Muscle of leg (tissue), 11 donors: Measurements from ENCODE around the gene RBAK. TPM values are rescaled to one million over a fixed set of nuclear protein-coding genes. Genes with fewer than 3 reads are reported as not detected.
"Not testable (repeated sequence)": the region's sequence is repeated elsewhere in the genome, so short reads cannot be mapped to it uniquely, and the experiment has no call there.

Experiments
- DNase-seq: peaks from one replicate; pipeline ENCODE4 v3.0.0; 2013
- H3K27ac ChIP-seq: one replicate; pipeline ENCODE4 v1.5.1; 2013; ENCODE audit warnings: mild to moderate bottlenecking, low read length, control low read depth
- H3K27me3 ChIP-seq: one replicate; pipeline ENCODE4 v1.6.1; 2013; ENCODE audit warnings: low read length; ENCODE audit not compliant: control insufficient read depth, insufficient read depth
- H3K36me3 ChIP-seq: one replicate; pipeline ENCODE4 v1.6.1; 2013; ENCODE audit warnings: low read length; ENCODE audit not compliant: control insufficient read depth, insufficient read depth
- H3K4me1 ChIP-seq: one replicate; pipeline ENCODE4 v1.6.1; 2013; ENCODE audit warnings: low read length; ENCODE audit not compliant: control insufficient read depth, insufficient read depth
- H3K4me3 ChIP-seq: one replicate; pipeline ENCODE4 v1.5.1; 2013; ENCODE audit warnings: low read length, control low read depth
- H3K9me3 ChIP-seq: replicated peaks from 2 replicates; pipeline ENCODE4 v1.6.1; 2013; ENCODE audit warnings: low read depth, low read length; ENCODE audit not compliant: control insufficient read depth
- WGBS: methylation state at CpG from one replicate; pipeline ENCODE4 v1.1.5; 2013; ENCODE audit warnings: missing lambda C conversion rate; ENCODE audit not compliant: insufficient coverage; 5-methylcytosine and 5-hydroxymethylcytosine counted together
- polyA plus RNA-seq, 8 donors: library from polyadenylated mRNA; unstranded; fragments of 120-200 nt; gene quantifications; one replicate each; pipeline versions ENCODE4 v1.2.1 to v1.2.3, GENCODE V29; 2013; ENCODE audit warnings: inconsistent platforms in 1 of 8, low replicate concordance in 1 of 8; ENCODE audit not compliant: insufficient read length in 8 of 8, insufficient read depth in 1 of 8
- total RNA-seq: library from RNA; stranded (reverse); fragments of 120-200 nt; gene quantifications from one replicate; pipeline ENCODE4 v1.2.4, GENCODE V29; 2013

Gene RBAK
- total and polyA plus RNA-seq, 9 donors: 6.7 to 12.6 (median 10.6) TPM

- not testable (repeated sequence) for H3K4me3 ChIP-seq, H3K27me3 ChIP-seq, H3K27ac ChIP-seq, DNase-seq, H3K9me3 ChIP-seq, H3K4me1 ChIP-seq, H3K36me3 ChIP-seq
- 69% methylated on average over 6 of the region's 6 CpGs for WGBS
Observed at GRCh38 chr7:5015936-5016335, 29.7 kb upstream of the RBAK start.

GRCh38 chr7:5017626-5018025 lies 28.0 kb upstream of the RBAK start:
- not testable (repeated sequence) for H3K4me3 ChIP-seq, H3K27ac ChIP-seq, DNase-seq, H3K27me3 ChIP-seq, H3K4me1 ChIP-seq, H3K36me3 ChIP-seq, H3K9me3 ChIP-seq
- 76% methylated on average over 3 of the region's 12 CpGs for WGBS

- 95% methylated on average over 9 of the region's 9 CpGs for WGBS
- Histone ChIP-seq H3K36me3 (peaks cover 2% of the 10 kb centered on the region), H3K27me3 (no peaks in the 10 kb centered on the region)
Observed at GRCh38 chr7:5020098-5020497, 25.6 kb upstream of the RBAK start.

GRCh38 chr7:5020976-5021550 lies 24.6 kb upstream of the RBAK start:
- H3K4me1 ChIP-seq, H3K36me3 ChIP-seq, H3K27me3 ChIP-seq, H3K4me3 ChIP-seq, DNase-seq, H3K27ac ChIP-seq, H3K9me3 ChIP-seq: not testable (repeated sequence)
- 95% methylated on average over 4 of the region's 14 CpGs for WGBS

More at GRCh38 chr7:5020098-5020497, 25.6 kb upstream of the RBAK start:
- DNase-seq: no peak
- Histone ChIP-seq H3K4me3 (no peak overlapping the region), H3K9me3 (no peaks in the 10 kb centered on the region), H3K27ac (no peak overlapping the region), H3K4me1 (no peaks in the 10 kb centered on the region)

- not testable (repeated sequence) for H3K27me3 ChIP-seq, H3K36me3 ChIP-seq, H3K27ac ChIP-seq, H3K4me3 ChIP-seq, H3K9me3 ChIP-seq, H3K4me1 ChIP-seq, DNase-seq
- WGBS: 92% methylated on average over 7 of the region's 12 CpGs
Observed at GRCh38 chr7:5023626-5024025, 22.0 kb upstream of the RBAK start.

GRCh38 chr7:5027796-5028410 lies 17.8 kb upstream of the RBAK start:
- H3K4me1 ChIP-seq, H3K27ac ChIP-seq, DNase-seq, H3K36me3 ChIP-seq, H3K9me3 ChIP-seq, H3K4me3 ChIP-seq, H3K27me3 ChIP-seq: not testable (repeated sequence)
- WGBS: 100% methylated on average over 9 of the region's 14 CpGs

- not testable (repeated sequence) for H3K4me1 ChIP-seq, H3K9me3 ChIP-seq
Observed at GRCh38 chr7:5033186-5033585, 12.5 kb upstream of the RBAK start.

GRCh38 chr7:5035276-5035675 lies 10.4 kb upstream of the RBAK start:
- no peak overlapping the region for H3K27ac ChIP-seq
- H3K9me3 ChIP-seq: no peaks in the 10 kb centered on the region
- H3K4me3 ChIP-seq: no peak overlapping the region
- no peak for DNase-seq
- H3K27me3 ChIP-seq: no peaks in the 10 kb centered on the region
- WGBS: 75% methylated on average over 8 of the region's 9 CpGs
- H3K4me1 ChIP-seq: no peaks in the 10 kb centered on the region
- no peaks in the 10 kb centered on the region for H3K36me3 ChIP-seq

More at GRCh38 chr7:5033186-5033585, 12.5 kb upstream of the RBAK start:
- WGBS: no CpG with 5 or more reads among the region's 10 CpGs
- not testable (repeated sequence) for H3K27ac ChIP-seq, H3K27me3 ChIP-seq, H3K36me3 ChIP-seq, H3K4me3 ChIP-seq, DNase-seq

- H3K27me3 ChIP-seq: no peaks in the 10 kb centered on the region
- 67% methylated on average over 9 of the region's 9 CpGs for WGBS
- H3K36me3 ChIP-seq: no peaks in the 10 kb centered on the region
- H3K4me1 ChIP-seq: no peaks in the 10 kb centered on the region
- no peak overlapping the region for H3K4me3 ChIP-seq
- no peaks in the 10 kb centered on the region for H3K9me3 ChIP-seq
- no peak overlapping the region for H3K27ac ChIP-seq
- DNase-seq: no peak
Observed at GRCh38 chr7:5036446-5036845, 9.2 kb upstream of the RBAK start.

- Histone ChIP-seq H3K9me3 (no peaks in the 10 kb centered on the region), H3K4me3 (no peak overlapping the region), H3K4me1 (peaks cover 4% of the 10 kb centered on the region), H3K27ac (no peak overlapping the region), H3K27me3 (no peaks in the 10 kb centered on the region), H3K36me3 (no peaks in the 10 kb centered on the region)
- 83% methylated on average over 1 of the region's 5 CpGs for WGBS
- DNase-seq: no peak
Observed at GRCh38 chr7:5041047-5041446, 4.6 kb upstream of the RBAK start.

GRCh38 chr7:5043661-5044060 lies 2.0 kb upstream of the RBAK start:
- DNase-seq: no peak
- Histone ChIP-seq H3K4me3 (no peak overlapping the region), H3K4me1 (peaks cover 4% of the 10 kb centered on the region), H3K27ac (no peak overlapping the region), H3K9me3 (no peaks in the 10 kb centered on the region), H3K27me3 (no peaks in the 10 kb centered on the region), H3K36me3 (peaks cover 4% of the 10 kb centered on the region)
- no CpG with 5 or more reads among the region's 2 CpGs for WGBS
